ENCODE data around the gene AP4E1.
A peak's percentile ranks its signal among the peaks of the same experiment; 100 is the strongest.
"Not testable (repeated sequence)": the region's sequence is repeated elsewhere in the genome, so short reads cannot be mapped to it uniquely, and the experiment has no call there.

The AP4E1 gene

GRCh38 chr15:51024735-51025453 lies 116.4 kb downstream of the AP4E1 start:
- no peak for DNase-seq (ENCODE audit: low read depth, low spot score)

GRCh38 chr15:51025454-51025846 lies 117.0 kb downstream of the AP4E1 start:
- DNase-seq (ENCODE audit: low read depth, low spot score) = no peak

GRCh38 chr15:51030649-51031316 lies 122.3 kb downstream of the AP4E1 start:
- no peak for DNase-seq (ENCODE audit: low read depth, low spot score)

GRCh38 chr15:51037474-51037873 lies 129.0 kb downstream of the AP4E1 start:
- DNase-seq (ENCODE audit: low read depth, low spot score) = not testable (repeated sequence)

- peak; percentile 41 for DNase-seq (ENCODE audit: low read depth, low spot score)
These were observed 129.9 kb downstream of the AP4E1 start for GRCh38 chr15:51038162-51038973.

GRCh38 chr15:51038974-51039319 lies 130.5 kb downstream of the AP4E1 start:
- no peak for DNase-seq (ENCODE audit: low read depth, low spot score)

- DNase-seq (ENCODE audit: low read depth, low spot score) = peak; percentile 47
These were observed 135.7 kb downstream of the AP4E1 start for GRCh38 chr15:51044037-51044727.

- DNase-seq (ENCODE audit: low read depth, low spot score) = no peak
These were observed 137.5 kb downstream of the AP4E1 start for GRCh38 chr15:51046016-51046415.

GRCh38 chr15:51046799-51047449 lies 138.4 kb downstream of the AP4E1 start:
- DNase-seq (ENCODE audit: low read depth, low spot score) = no peak

- DNase-seq (ENCODE audit: low read depth, low spot score) = no peak
These were observed 139.8 kb downstream of the AP4E1 start for GRCh38 chr15:51048308-51048707.

- no peak for DNase-seq (ENCODE audit: low read depth, low spot score)
These were observed 140.6 kb downstream of the AP4E1 start for GRCh38 chr15:51049081-51049480.

GRCh38 chr15:51051776-51052175 lies 143.3 kb downstream of the AP4E1 start:
- DNase-seq (ENCODE audit: low read depth, low spot score) = no peak

GRCh38 chr15:51053571-51053970 lies 145.1 kb downstream of the AP4E1 start:
- no peak for DNase-seq (ENCODE audit: low read depth, low spot score)

GRCh38 chr15:51054535-51054934 lies 146.1 kb downstream of the AP4E1 start:
- DNase-seq (ENCODE audit: low read depth, low spot score) = no peak
